ENCODE data around the gene DDHD1.
"Not testable (repeated sequence)": the region's sequence is repeated elsewhere in the genome, so short reads cannot be mapped to it uniquely, and the experiment has no call there.

The DDHD1 gene

GRCh38 chr14:53152887-53153701 lies at the start of gene DDHD1:
DDHD1 (minus strand) TSS chr14:53153323; CDS start chr14:53153098, 225 bp downstream.
- ATAC-seq (peak; percentile 85), DNase-seq (peak; percentile 88 to 89)
- Mint-ChIP-seq H3K27me3 (no peaks in the 10 kb centered on the region), H3K9me3 (no peaks in the 10 kb centered on the region), H3K4me1 (peaks cover 44% of the 10 kb centered on the region), H3K4me3 (peak within 1 kb of the TSS; percentile 99 to 100), H3K27ac (peak within 1 kb of the TSS; percentile 98 to 99)

GRCh38 chr14:53195949-53196348 lies 42.8 kb upstream of the DDHD1 start:
- H3K9me3 Mint-ChIP-seq = peaks cover 13 to 26% of the 10 kb centered on the region in 2 donors
- DNase-seq (no peak), ATAC-seq (no peak)
- H3K27me3 Mint-ChIP-seq = no peaks in the 10 kb centered on the region
- H3K27ac Mint-ChIP-seq = no peak overlapping the region
- peaks cover 19% of the 10 kb centered on the region for H3K4me1 Mint-ChIP-seq
- H3K4me3 Mint-ChIP-seq = no peak overlapping the region

GRCh38 chr14:53193193-53193592 lies 40.1 kb upstream of the DDHD1 start:
- H3K27me3 Mint-ChIP-seq = no peaks in the 10 kb centered on the region
- DNase-seq (no peak), ATAC-seq (no peak)
- no peak overlapping the region for H3K4me3 Mint-ChIP-seq
- H3K4me1 Mint-ChIP-seq = peaks cover 22% of the 10 kb centered on the region
- H3K27ac Mint-ChIP-seq = no peak overlapping the region
- peaks cover 2 to 4% of the 10 kb centered on the region in 2 donors for H3K9me3 Mint-ChIP-seq

GRCh38 chr14:53192052-53192760 lies 39.1 kb upstream of the DDHD1 start:
- Mint-ChIP-seq H3K9me3 (no peaks in the 10 kb centered on the region), H3K27me3 (no peaks in the 10 kb centered on the region), H3K4me3 (no peak overlapping the region), H3K27ac (peak overlapping the region in 1 of 2 donors; percentile 64), H3K4me1 (peaks cover 22% of the 10 kb centered on the region)
- ATAC-seq (no peak), DNase-seq (no peak)

GRCh38 chr14:53190938-53191337 lies 37.8 kb upstream of the DDHD1 start:
- Mint-ChIP-seq H3K9me3 (no peaks in the 10 kb centered on the region), H3K27ac (peak overlapping the region in 1 of 2 donors; percentile 91), H3K4me3 (peak overlapping the region; percentile 41 to 55), H3K4me1 (peaks cover 22% of the 10 kb centered on the region), H3K27me3 (no peaks in the 10 kb centered on the region)
- ATAC-seq (peak; percentile 92), DNase-seq (peak; percentile 20 to 42)

- Mint-ChIP-seq H3K9me3 (no peaks in the 10 kb centered on the region), H3K27ac (no peak overlapping the region), H3K4me3 (no peak overlapping the region), H3K4me1 (peaks cover 24% of the 10 kb centered on the region), H3K27me3 (no peaks in the 10 kb centered on the region)
- ATAC-seq = no peak
- no peak for DNase-seq
Measured at GRCh38 chr14:53187921-53188463, 34.9 kb upstream of the DDHD1 start.

GRCh38 chr14:53186532-53186931 lies 33.4 kb upstream of the DDHD1 start:
- Mint-ChIP-seq H3K4me1 (peaks cover 19% of the 10 kb centered on the region), H3K27ac (no peak overlapping the region), H3K9me3 (peaks cover under 1 to 2% of the 10 kb centered on the region in 2 donors), H3K27me3 (no peaks in the 10 kb centered on the region), H3K4me3 (no peak overlapping the region)
- no peak for DNase-seq
- no peak for ATAC-seq

GRCh38 chr14:53183611-53184010 lies 30.5 kb upstream of the DDHD1 start:
- H3K27ac Mint-ChIP-seq = no peak overlapping the region
- no peaks in the 10 kb centered on the region for H3K27me3 Mint-ChIP-seq
- peaks cover 8 to 10% of the 10 kb centered on the region in 2 donors for H3K9me3 Mint-ChIP-seq
- DNase-seq = no peak
- peaks cover 30% of the 10 kb centered on the region for H3K4me1 Mint-ChIP-seq
- ATAC-seq = no peak
- H3K4me3 Mint-ChIP-seq = no peak overlapping the region

GRCh38 chr14:53183056-53183455 lies 29.9 kb upstream of the DDHD1 start:
- peaks cover 30% of the 10 kb centered on the region for H3K4me1 Mint-ChIP-seq
- DNase-seq (no peak), ATAC-seq (no peak)
- peaks cover 8 to 10% of the 10 kb centered on the region in 2 donors for H3K9me3 Mint-ChIP-seq
- no peaks in the 10 kb centered on the region for H3K27me3 Mint-ChIP-seq
- H3K27ac Mint-ChIP-seq = no peak overlapping the region
- H3K4me3 Mint-ChIP-seq = no peak overlapping the region

- H3K27me3 Mint-ChIP-seq, H3K9me3 Mint-ChIP-seq: not testable (repeated sequence)
Measured at GRCh38 chr14:53181463-53182081, 28.4 kb upstream of the DDHD1 start.

GRCh38 chr14:53180272-53181221 lies 27.4 kb upstream of the DDHD1 start:
- Mint-ChIP-seq H3K27me3 (no peaks in the 10 kb centered on the region), H3K9me3 (peaks cover 8 to 10% of the 10 kb centered on the region in 2 donors), H3K4me1 (peaks cover 30% of the 10 kb centered on the region), H3K4me3 (peak overlapping the region; percentile 43 to 55), H3K27ac (peak overlapping the region in 1 of 2 donors; percentile 71)
- ATAC-seq = peak; percentile 91
- DNase-seq = peak; percentile 32 to 71

More at GRCh38 chr14:53181463-53182081, 28.4 kb upstream of the DDHD1 start:
- H3K4me3 Mint-ChIP-seq, ATAC-seq: not testable (repeated sequence)
- peak in 1 of 2 donors; percentile 19 for DNase-seq
- H3K27ac Mint-ChIP-seq = peak overlapping the region in 1 of 2 donors; percentile 62
- peaks cover 30% of the 10 kb centered on the region for H3K4me1 Mint-ChIP-seq

- not testable (repeated sequence) for H3K27ac Mint-ChIP-seq, H3K9me3 Mint-ChIP-seq, H3K27me3 Mint-ChIP-seq, ATAC-seq, H3K4me3 Mint-ChIP-seq, DNase-seq
- H3K4me1 Mint-ChIP-seq = peaks cover 30% of the 10 kb centered on the region
Measured at GRCh38 chr14:53179486-53180005, 26.4 kb upstream of the DDHD1 start.

- H3K27ac Mint-ChIP-seq = no peak overlapping the region
- DNase-seq = no peak
- H3K9me3 Mint-ChIP-seq = no peaks in the 10 kb centered on the region
- no peak for ATAC-seq
- no peaks in the 10 kb centered on the region for H3K27me3 Mint-ChIP-seq
- no peak overlapping the region for H3K4me3 Mint-ChIP-seq
- H3K4me1 Mint-ChIP-seq = peaks cover 8% of the 10 kb centered on the region
Measured at GRCh38 chr14:53175375-53175774, 22.3 kb upstream of the DDHD1 start.

GRCh38 chr14:53174918-53175317 lies 21.8 kb upstream of the DDHD1 start:
- no peaks in the 10 kb centered on the region for H3K27me3 Mint-ChIP-seq
- no peak overlapping the region for H3K4me3 Mint-ChIP-seq
- ATAC-seq = no peak
- no peaks in the 10 kb centered on the region for H3K9me3 Mint-ChIP-seq
- DNase-seq = no peak
- H3K4me1 Mint-ChIP-seq = peaks cover 3% of the 10 kb centered on the region
- H3K27ac Mint-ChIP-seq = no peak overlapping the region

Data from stimulated activated naive CD8-positive, alpha-beta T cell treated with anti-CD3 and anti-CD28 coated beads, Interleukin-15, amount 100 ng/mL, for 72 hours (primary cell).